Gastroesophageal sphincter (tissue), 4 donors: Measurements from ENCODE around the gene DNAJC21. TPM values are rescaled to one million over a fixed set of nuclear protein-coding genes. Genes with fewer than 3 reads are reported as not detected.

Experiments
- ATAC-seq: fragments of 150-250 bp; one replicate; pipeline ENCODE4 v1.9.1; 2016; ENCODE audit warnings: mild to moderate bottlenecking, moderate library complexity
- H3K27ac ChIP-seq, 4 donors: fragments of 200-600 bp; sonication (generic) in 3 of 4; 1 replicate in 3 of 4; 2 replicates in 1 of 4; pipeline ENCODE4 v1.5.1; 2016 to 2019
- H3K27me3 ChIP-seq: fragments of 200-600 bp; sonication (generic); one replicate; pipeline ENCODE4 v1.5.1; 2019
- H3K36me3 ChIP-seq, 2 donors: fragments of 200-600 bp; sonication (generic); one replicate each; pipeline ENCODE4 v1.5.1; 2019; ENCODE audit warnings: control low read depth in 1 of 2
- H3K4me1 ChIP-seq, 3 donors: fragments of 200-600 bp; sonication (generic); 1 replicate in 2 of 3; 2 replicates in 1 of 3; pipeline ENCODE4 v1.5.1; 2016 to 2019; ENCODE audit warnings: control low read depth in 2 of 3
- H3K4me3 ChIP-seq, 2 donors: fragments of 200-600 bp; sonication (generic); one replicate each; pipeline ENCODE4 v1.5.1; 2019; ENCODE audit warnings: mild to moderate bottlenecking in 1 of 2, moderate library complexity in 1 of 2
- H3K9me3 ChIP-seq, 3 donors: fragments of 200-600 bp; sonication (generic); one replicate each; pipeline ENCODE4 v1.5.1; 2017 to 2019; ENCODE audit warnings: control low read depth in 2 of 3
- EP300 ChIP-seq: sonication (generic); formaldehyde crosslinking; IDR thresholded peaks from one replicate; pipeline ENCODE4 v1.6.1; 2017; ENCODE audit warnings: antibody characterized with exemption, mild to moderate bottlenecking
- POLR2A ChIP-seq, 2 donors: fragments of 450-650 bp; IDR thresholded peaks; one replicate each; pipeline ENCODE4 v1.6.1; 2017; ENCODE audit warnings: antibody characterized with exemption in 2 of 2, mild to moderate bottlenecking in 2 of 2, moderate library complexity in 1 of 2
- POLR2AphosphoS5 ChIP-seq: sonication (generic); formaldehyde crosslinking; IDR thresholded peaks from one replicate; pipeline ENCODE4 v1.6.1; 2017; ENCODE audit warnings: antibody characterized with exemption
- WGBS, 2 donors: methylation state at CpG; one replicate each; pipeline ENCODE4 v1.1.5; 2018; ENCODE audit warnings: low coverage in 1 of 2; 5-methylcytosine and 5-hydroxymethylcytosine counted together
- total RNA-seq, 4 donors: library from RNA; depleted of rRNA; stranded (reverse); fragments of >200 nt; gene quantifications; one replicate each; pipeline ENCODE4 v1.1.0, GENCODE V29; 2016
- TF ChIP-seq, protein P1 (sequence below), 4 experiments: fragments of 200-600 bp in 2 of 4; fragments of 450-650 bp in 2 of 4; sonication (generic) in 1 of 4; IDR thresholded peaks; one replicate each; pipeline ENCODE4 v1.5.1; 2017 to 2019; ENCODE audit warnings: antibody characterized with exemption in 4 of 4, mild to moderate bottlenecking in 2 of 4, moderate library complexity in 2 of 4

The DNAJC21 gene
- total RNA-seq, 4 donors from 2014 or later, result 46.8 to 99.8 (median 70.3) TPM

DNA sequence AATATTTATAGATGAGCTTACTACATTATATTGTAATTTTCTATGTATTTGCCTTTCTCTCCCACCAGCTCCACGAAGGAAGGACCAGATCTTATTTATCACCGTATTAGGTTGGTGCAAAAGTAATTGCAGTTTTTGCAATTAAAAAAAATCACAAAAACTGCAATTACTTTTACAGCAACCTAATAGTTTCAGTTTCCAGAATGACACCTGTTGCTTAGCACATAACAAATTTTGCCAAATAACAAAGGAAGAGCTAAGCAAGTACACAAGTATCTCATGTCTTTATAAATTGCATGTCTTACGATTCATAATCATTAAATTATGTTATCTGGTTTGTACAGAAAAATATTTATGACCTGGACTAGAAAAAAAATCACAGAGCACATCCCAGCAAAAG lies 72.5 kb downstream of the DNAJC21 start:
- WGBS, 2 donors, result 53 to 61% methylated on average over 3 of the region's 3 CpGs
- no peaks in the 10 kb centered on the region for H3K36me3 ChIP-seq
- no peaks in the 10 kb centered on the region for H3K9me3 ChIP-seq
- no peak for TF ChIP-seq EP300
- TF ChIP-seq, protein P1, sequence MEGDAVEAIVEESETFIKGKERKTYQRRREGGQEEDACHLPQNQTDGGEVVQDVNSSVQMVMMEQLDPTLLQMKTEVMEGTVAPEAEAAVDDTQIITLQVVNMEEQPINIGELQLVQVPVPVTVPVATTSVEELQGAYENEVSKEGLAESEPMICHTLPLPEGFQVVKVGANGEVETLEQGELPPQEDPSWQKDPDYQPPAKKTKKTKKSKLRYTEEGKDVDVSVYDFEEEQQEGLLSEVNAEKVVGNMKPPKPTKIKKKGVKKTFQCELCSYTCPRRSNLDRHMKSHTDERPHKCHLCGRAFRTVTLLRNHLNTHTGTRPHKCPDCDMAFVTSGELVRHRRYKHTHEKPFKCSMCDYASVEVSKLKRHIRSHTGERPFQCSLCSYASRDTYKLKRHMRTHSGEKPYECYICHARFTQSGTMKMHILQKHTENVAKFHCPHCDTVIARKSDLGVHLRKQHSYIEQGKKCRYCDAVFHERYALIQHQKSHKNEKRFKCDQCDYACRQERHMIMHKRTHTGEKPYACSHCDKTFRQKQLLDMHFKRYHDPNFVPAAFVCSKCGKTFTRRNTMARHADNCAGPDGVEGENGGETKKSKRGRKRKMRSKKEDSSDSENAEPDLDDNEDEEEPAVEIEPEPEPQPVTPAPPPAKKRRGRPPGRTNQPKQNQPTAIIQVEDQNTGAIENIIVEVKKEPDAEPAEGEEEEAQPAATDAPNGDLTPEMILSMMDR (IDR thresholded peaks at IDR 0.05), result no peak
- no peak for TF ChIP-seq POLR2AphosphoS5
- TF ChIP-seq POLR2A (IDR thresholded peaks at IDR 0.05), result no peak
- peaks cover 19% of the 10 kb centered on the region for H3K27me3 ChIP-seq
- ATAC-seq, result no peak
- H3K4me3 ChIP-seq, result no peak overlapping the region
- H3K4me1 ChIP-seq, result no peaks in the 10 kb centered on the region
- no peak overlapping the region for H3K27ac ChIP-seq

DNA sequence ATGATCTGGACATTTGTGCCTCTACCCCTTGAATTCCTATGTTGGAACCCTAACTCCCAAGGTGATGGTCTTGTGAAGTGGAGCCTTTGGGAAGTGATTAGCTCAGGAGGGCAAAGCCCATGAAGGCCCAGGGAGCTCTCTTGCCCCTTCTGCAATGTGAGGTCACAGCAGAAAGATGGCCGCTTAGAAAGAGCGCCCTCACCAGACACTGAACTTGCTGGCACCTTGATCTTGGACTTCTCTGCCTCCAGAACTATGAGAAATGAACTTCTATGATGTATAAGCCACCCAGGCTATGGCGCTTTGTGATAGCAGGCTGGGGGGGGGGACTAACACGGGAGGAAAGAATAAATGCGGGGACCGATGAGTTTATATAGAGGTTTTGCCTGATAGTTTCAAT lies 73.1 kb downstream of the DNAJC21 start:
- 60 to 71% methylated on average over 1 to 4 of the region's 6 CpGs for WGBS, 2 donors
- Histone ChIP-seq H3K27me3 (peaks cover 19% of the 10 kb centered on the region), H3K4me3 (no peak overlapping the region), H3K36me3 (no peaks in the 10 kb centered on the region), H3K4me1 (no peaks in the 10 kb centered on the region), H3K27ac (no peak overlapping the region), H3K9me3 (no peaks in the 10 kb centered on the region)
- TF ChIP-seq, protein P1 (IDR thresholded peaks at IDR 0.05), result no peak
- no peak for TF ChIP-seq EP300
- no peak for TF ChIP-seq POLR2AphosphoS5
- no peak for ATAC-seq

DNA sequence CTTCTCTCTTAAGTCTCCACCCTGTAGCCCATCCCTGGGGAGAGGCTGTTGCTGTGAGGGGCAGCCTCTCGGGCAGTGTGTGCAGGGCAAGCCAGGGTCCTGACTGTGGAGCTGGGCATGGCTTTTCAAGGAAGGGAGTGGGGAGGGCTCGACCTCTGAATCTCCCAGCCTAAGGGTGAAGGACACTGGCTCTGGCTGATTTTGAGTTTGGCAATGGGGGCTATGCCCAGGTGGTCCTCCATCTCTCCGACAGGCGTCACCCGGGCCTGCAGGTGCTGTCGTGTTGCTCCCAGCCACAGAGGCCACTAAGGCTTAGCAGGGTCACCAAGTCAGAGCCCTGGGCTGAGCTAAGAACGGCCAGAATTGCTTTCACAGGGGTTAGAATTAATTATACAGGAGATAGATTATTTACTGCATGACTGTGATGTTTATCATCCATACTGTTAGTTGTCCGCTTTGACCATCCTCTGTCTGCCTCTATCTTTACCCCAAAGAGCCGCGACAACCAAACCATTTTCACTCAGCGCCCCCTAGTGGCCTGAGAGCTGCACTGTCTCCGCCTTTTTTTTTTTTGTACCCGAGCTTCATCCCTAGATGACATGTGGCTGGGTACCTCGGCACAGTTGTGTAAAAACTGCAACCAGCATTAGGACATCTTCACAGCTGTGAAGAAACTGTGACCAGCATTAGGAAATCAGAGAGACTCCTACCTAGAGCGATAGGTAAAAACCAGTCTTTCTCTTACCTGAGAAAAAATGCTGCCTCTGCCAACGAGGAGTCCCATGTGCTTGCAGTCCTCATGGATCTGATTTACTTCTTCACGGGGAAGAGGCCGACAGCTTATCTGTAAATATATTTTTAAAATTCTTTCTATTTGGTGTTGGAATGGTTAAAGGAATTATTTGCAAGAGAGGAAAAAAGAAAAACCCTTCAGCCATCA lies 73.9 kb downstream of the DNAJC21 start:
- no peak overlapping the region for H3K27ac ChIP-seq
- H3K4me3 ChIP-seq, result no peak overlapping the region
- ATAC-seq, result peak; percentile 25
- 23 to 34% methylated on average over 12 of the region's 18 CpGs for WGBS, 2 donors
- no peaks in the 10 kb centered on the region for H3K36me3 ChIP-seq
- no peaks in the 10 kb centered on the region for H3K9me3 ChIP-seq
- H3K27me3 ChIP-seq, result peaks cover 19% of the 10 kb centered on the region
- no peaks in the 10 kb centered on the region for H3K4me1 ChIP-seq
- TF ChIP-seq EP300, result no peak
- no peak for TF ChIP-seq POLR2A (IDR thresholded peaks at IDR 0.05)
- TF ChIP-seq, protein P1 (IDR thresholded peaks at IDR 0.05), result peak; percentile 49 to 80 (median 56)

DNA sequence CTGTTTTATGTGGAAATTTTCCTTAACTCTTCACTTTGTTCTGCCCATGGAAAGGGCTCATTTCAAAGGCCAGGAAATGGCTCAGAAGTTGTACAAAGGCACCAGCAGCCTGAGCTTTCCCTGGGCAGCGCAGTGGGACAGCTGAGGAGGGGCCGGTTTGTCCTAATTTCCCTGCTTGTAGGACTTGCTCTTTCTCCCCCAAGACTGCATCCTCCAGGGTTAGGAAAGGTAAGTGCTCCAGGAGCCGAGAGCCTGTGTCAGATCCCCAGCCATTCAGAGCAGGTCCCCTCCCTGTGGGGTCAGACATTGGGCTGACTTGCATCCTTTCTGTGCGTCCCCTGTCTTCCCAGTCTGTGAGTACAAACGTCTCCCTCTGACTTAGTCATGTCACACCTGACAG lies 74.8 kb downstream of the DNAJC21 start:
- no peak for ATAC-seq
- WGBS, 2 donors, result no CpG with 5 or more reads among the region's 5 CpGs

More for the DNA sequence above, 74.8 kb downstream of the DNAJC21 start:
- H3K36me3 ChIP-seq, result no peaks in the 10 kb centered on the region
- no peak overlapping the region for H3K27ac ChIP-seq
- peaks cover 19% of the 10 kb centered on the region for H3K27me3 ChIP-seq
- no peak overlapping the region for H3K4me3 ChIP-seq
- TF ChIP-seq POLR2A (IDR thresholded peaks at IDR 0.05) (no peak), POLR2AphosphoS5 (no peak), EP300 (no peak)
- TF ChIP-seq, protein P1 (IDR thresholded peaks at IDR 0.05), result no peak
- no peaks in the 10 kb centered on the region for H3K4me1 ChIP-seq
- H3K9me3 ChIP-seq, result no peaks in the 10 kb centered on the region
